ENCODE data around the gene ZNF574. TPM values are rescaled to one million over a fixed set of nuclear protein-coding genes. Genes with fewer than 3 reads are reported as not detected.

ZNF574 gene
- total and polyA plus RNA-seq, 2 donors (not counting 3 experiments of a cell fraction or from before 2014, with no cell fraction given) = 13.6 to 15.3 TPM

DNA sequence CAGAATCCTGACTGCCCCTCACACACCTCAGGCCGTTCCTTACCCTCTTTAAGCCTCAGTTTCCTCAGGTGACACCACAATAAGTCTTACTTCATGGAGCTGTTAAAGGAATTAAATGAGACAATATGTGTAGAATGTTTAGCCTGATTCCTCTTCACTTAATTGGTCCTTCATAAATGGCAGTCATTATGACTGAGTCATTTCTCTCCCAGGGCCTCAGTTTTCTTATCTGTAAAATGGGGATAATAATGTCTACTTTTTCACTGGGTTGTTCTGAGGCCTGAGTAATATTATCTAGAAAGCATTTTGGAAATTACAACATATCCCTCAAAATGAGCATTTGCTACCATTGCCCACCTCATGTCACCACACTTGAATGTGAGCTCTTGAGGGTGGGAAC lies 34.7 kb downstream of the ZNF574 start:
- CTCF ChIA-PET = interaction anchor here (0.8 to 4.0 kb wide), 6 partner anchors 10 to 330 kb away, joined by 3 to 69 read pairs (median 6); partner anchors contain the start of gene POU2F2
- FAIRE-seq = no peak

More for the DNA sequence above, 34.7 kb downstream of the ZNF574 start:
- no peaks in the 10 kb centered on the region for H3K9me1 ChIP-seq (replicated peaks; ENCODE audit: control insufficient read depth, extremely low read depth, insufficient read depth, low read length)
- DNase-seq (ENCODE audit: low read depth, low spot score) = no peak
- H3K4me3 ChIP-seq (replicated peaks in 1 of 3; ENCODE audit: insufficient read depth in 1 of 3, low read depth in 1 of 3, low read length in 3 of 3) = no peak overlapping the region
- POLR2A ChIA-PET = no interaction called here
- peaks cover 29% of the 10 kb centered on the region for H3K4me1 ChIP-seq (ENCODE audit: control insufficient read depth, extremely low read depth, insufficient read depth, low read length)
- H4K20me1 ChIP-seq (replicated peaks; ENCODE audit: control insufficient read depth, extremely low read depth, insufficient read depth, low read length) = no peaks in the 10 kb centered on the region
- no peak overlapping the region for H3K4me2 ChIP-seq (ENCODE audit: insufficient read depth, low read length)
- H3K9ac ChIP-seq (replicated peaks; ENCODE audit: extremely low read depth, insufficient read depth, low read length) = no peak overlapping the region
- no peaks in the 10 kb centered on the region for H3K36me3 ChIP-seq (ENCODE audit: control insufficient read depth in 2 of 2, extremely low read depth in 1 of 2, insufficient read depth in 2 of 2, low read length in 2 of 2)
- H3K27ac ChIP-seq (ENCODE audit: insufficient read depth, low read depth, low read length) = no peak overlapping the region
- BruUV-seq (replicated peaks) = no TSS peak
- intact Hi-C loops (cut with micrococcal nuclease) (no loop called here), dilution Hi-C loops (cut with MboI; ENCODE audit: extremely low pct_ligation_motif_present, low sequenced_read_pairs) (no loop called here)
- H3K79me2 ChIP-seq (ENCODE audit: control insufficient read depth, insufficient read depth, low read length) = no peaks in the 10 kb centered on the region
- no peak overlapping the region for H2AFZ ChIP-seq (ENCODE audit: low read depth, low read length)
- H3K27me3 ChIP-seq (ENCODE audit: control insufficient read depth in 2 of 2, insufficient read depth in 2 of 2, low read length in 2 of 2) = no peaks in the 10 kb centered on the region
- no peak for TF ChIP-seq EZH2 (IDR thresholded peaks at IDR 0.05; ENCODE audit: borderline replicate concordance, low read depth, low read length, severe bottlenecking)
- no peak for TF ChIP-seq POLR2AphosphoS5 (IDR thresholded peaks at IDR 0.05; ENCODE audit: insufficient read depth, low read depth, low read length)
- TF ChIP-seq FOS (IDR thresholded peaks at IDR 0.05; ENCODE audit: borderline replicate concordance, insufficient read depth, low read length) = no peak
- no peak for TF ChIP-seq JUN (IDR thresholded peaks at IDR 0.05; ENCODE audit: borderline replicate concordance, insufficient read depth, insufficient read length, low read depth)
- TF ChIP-seq, protein P1, sequence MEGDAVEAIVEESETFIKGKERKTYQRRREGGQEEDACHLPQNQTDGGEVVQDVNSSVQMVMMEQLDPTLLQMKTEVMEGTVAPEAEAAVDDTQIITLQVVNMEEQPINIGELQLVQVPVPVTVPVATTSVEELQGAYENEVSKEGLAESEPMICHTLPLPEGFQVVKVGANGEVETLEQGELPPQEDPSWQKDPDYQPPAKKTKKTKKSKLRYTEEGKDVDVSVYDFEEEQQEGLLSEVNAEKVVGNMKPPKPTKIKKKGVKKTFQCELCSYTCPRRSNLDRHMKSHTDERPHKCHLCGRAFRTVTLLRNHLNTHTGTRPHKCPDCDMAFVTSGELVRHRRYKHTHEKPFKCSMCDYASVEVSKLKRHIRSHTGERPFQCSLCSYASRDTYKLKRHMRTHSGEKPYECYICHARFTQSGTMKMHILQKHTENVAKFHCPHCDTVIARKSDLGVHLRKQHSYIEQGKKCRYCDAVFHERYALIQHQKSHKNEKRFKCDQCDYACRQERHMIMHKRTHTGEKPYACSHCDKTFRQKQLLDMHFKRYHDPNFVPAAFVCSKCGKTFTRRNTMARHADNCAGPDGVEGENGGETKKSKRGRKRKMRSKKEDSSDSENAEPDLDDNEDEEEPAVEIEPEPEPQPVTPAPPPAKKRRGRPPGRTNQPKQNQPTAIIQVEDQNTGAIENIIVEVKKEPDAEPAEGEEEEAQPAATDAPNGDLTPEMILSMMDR (IDR thresholded peaks at IDR 0.05; ENCODE audit: extremely low read depth in 1 of 2, insufficient read depth in 1 of 2, low read depth in 1 of 2, low read length in 2 of 2) = no peak
- TF ChIP-seq GATA2 (IDR thresholded peaks at IDR 0.05; ENCODE audit: insufficient read depth, insufficient read length, low read depth, low read length) = no peak
- no peak for TF ChIP-seq MYC (IDR thresholded peaks at IDR 0.05; ENCODE audit: low read depth, low read length)
- TF ChIP-seq, protein P2, sequence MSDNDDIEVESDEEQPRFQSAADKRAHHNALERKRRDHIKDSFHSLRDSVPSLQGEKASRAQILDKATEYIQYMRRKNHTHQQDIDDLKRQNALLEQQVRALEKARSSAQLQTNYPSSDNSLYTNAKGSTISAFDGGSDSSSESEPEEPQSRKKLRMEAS (IDR thresholded peaks at IDR 0.05; ENCODE audit: insufficient read depth, insufficient read length) = no peak
- no peak for TF ChIP-seq POLR2A (IDR thresholded peaks at IDR 0.05; ENCODE audit: low read depth, low read length)
- no peaks in the 10 kb centered on the region for H3K9me3 ChIP-seq (replicated peaks; ENCODE audit: control insufficient read depth, insufficient read depth, low read length)

Measured in endothelial cell of umbilical vein (primary cell).